Coronary artery (tissue), 2 donors: ENCODE measurements around the gene GPR142.

Experiments used
- DNase-seq: peaks from one replicate; pipeline ENCODE4 v3.0.0-alpha.2; 2017; ENCODE audit warnings: low spot score
- H3K27ac ChIP-seq, 2 donors: fragments of 200-600 bp; sonication (generic); one replicate each; pipeline ENCODE4 v1.5.1; 2016 to 2019
- H3K4me3 ChIP-seq: fragments of 200-600 bp; sonication (generic); 2 replicates; pipeline ENCODE4 v1.5.1; 2016; ENCODE audit warnings: mild to moderate bottlenecking, moderate library complexity
- CTCF ChIP-seq: fragments of 200-600 bp; sonication (generic); IDR thresholded peaks from one replicate; pipeline ENCODE4 v1.5.1; 2019; ENCODE audit warnings: antibody characterized with exemption

Gene GPR142

GRCh38 chr17:74393346-74393942, 26.1 kb downstream of the GPR142 start:
- Histone ChIP-seq H3K4me3 (no peak overlapping the region), H3K27ac (no peak overlapping the region)
- TF ChIP-seq CTCF, result no peak
- no peak for DNase-seq

- TF ChIP-seq CTCF, result no peak
- no peak for DNase-seq
- H3K27ac ChIP-seq, result no peak overlapping the region
- no peak overlapping the region for H3K4me3 ChIP-seq
Measured at GRCh38 chr17:74394275-74394950, 27.1 kb downstream of the GPR142 start.

GRCh38 chr17:74394977-74395376, 27.7 kb downstream of the GPR142 start:
- TF ChIP-seq CTCF, result no peak
- no peak for DNase-seq
- H3K27ac ChIP-seq, result no peak overlapping the region

GRCh38 chr17:74396567-74396966, 29.3 kb downstream of the GPR142 start:
- no peak overlapping the region for H3K27ac ChIP-seq
- no peak for DNase-seq
- no peak for TF ChIP-seq CTCF
- H3K4me3 ChIP-seq, result no peak overlapping the region

More at GRCh38 chr17:74394977-74395376, 27.7 kb downstream of the GPR142 start:
- H3K4me3 ChIP-seq, result no peak overlapping the region

GRCh38 chr17:74402048-74402447, 34.7 kb downstream of the GPR142 start:
- H3K4me3 ChIP-seq, result no peak overlapping the region
- DNase-seq, result no peak
- TF ChIP-seq CTCF, result no peak
- no peak overlapping the region for H3K27ac ChIP-seq

GRCh38 chr17:74403512-74404137, 36.3 kb downstream of the GPR142 start:
- Histone ChIP-seq H3K4me3 (no peak overlapping the region), H3K27ac (no peak overlapping the region)
- TF ChIP-seq CTCF, result no peak
- no peak for DNase-seq

- no peak overlapping the region for H3K27ac ChIP-seq
- no peak for TF ChIP-seq CTCF
- H3K4me3 ChIP-seq, result no peak overlapping the region
- no peak for DNase-seq
Measured at GRCh38 chr17:74404218-74404617, 36.9 kb downstream of the GPR142 start.
